Right renal pelvis (tissue), 4 donors: Measurements from ENCODE around the gene SLC2A2. TPM values are rescaled to one million over a fixed set of nuclear protein-coding genes. Genes with fewer than 3 reads are reported as not detected.
"Not testable (repeated sequence)": the region's sequence is repeated elsewhere in the genome, so short reads cannot be mapped to it uniquely, and the experiment has no call there.

Experiments
- DNase-seq, 4 donors: peaks; one replicate each; pipeline ENCODE4 v3.0.0-alpha.2; 2013; ENCODE audit warnings: low read depth in 4 of 4, low spot score in 3 of 4, missing footprints in 1 of 4
- polyA plus RNA-seq, 4 donors: library from polyadenylated mRNA; unstranded; fragments of 120-200 nt; gene quantifications; one replicate each; pipeline ENCODE4 v1.2.1, GENCODE V29; 2013; ENCODE audit not compliant: insufficient read length in 4 of 4

SLC2A2 gene
- polyA plus RNA-seq, 4 donors = 12.5 to 17.3 (median 14.6) TPM

- no peak for DNase-seq
Measured at GRCh38 chr3:170989100-170989648, 37.3 kb downstream of the SLC2A2 start.

GRCh38 chr3:170988378-170988777 lies 38.1 kb downstream of the SLC2A2 start:
- DNase-seq = no peak

- DNase-seq = no peak
Measured at GRCh38 chr3:170985304-170985703, 41.2 kb downstream of the SLC2A2 start.

- DNase-seq = no peak
Measured at GRCh38 chr3:170982733-170983132, 43.8 kb downstream of the SLC2A2 start.

- no peak for DNase-seq
Measured at GRCh38 chr3:170980399-170980798, 46.1 kb downstream of the SLC2A2 start.

- DNase-seq = no peak
Measured at GRCh38 chr3:170977949-170978745, 48.4 kb downstream of the SLC2A2 start.

- DNase-seq = no peak
Measured at GRCh38 chr3:170976190-170976519, 50.4 kb downstream of the SLC2A2 start.

GRCh38 chr3:170975283-170976189 lies 51.0 kb downstream of the SLC2A2 start:
- no peak for DNase-seq

GRCh38 chr3:170974872-170975271 lies 51.6 kb downstream of the SLC2A2 start:
- no peak for DNase-seq

- not testable (repeated sequence) for DNase-seq
Measured at GRCh38 chr3:170972917-170973316, 53.6 kb downstream of the SLC2A2 start.

GRCh38 chr3:170967126-170967525 lies 59.4 kb downstream of the SLC2A2 start:
- DNase-seq = no peak

- DNase-seq = no peak
Measured at GRCh38 chr3:170966495-170966894, 60.0 kb downstream of the SLC2A2 start.

- no peak for DNase-seq
Measured at GRCh38 chr3:170962411-170962810, 64.1 kb downstream of the SLC2A2 start.

- DNase-seq = peak; percentile 18 to 26 (median 20)
Measured at GRCh38 chr3:170961616-170962400, 64.7 kb downstream of the SLC2A2 start.

- DNase-seq = no peak
Measured at GRCh38 chr3:170959457-170959856, 67.1 kb downstream of the SLC2A2 start.

- DNase-seq = no peak
Measured at GRCh38 chr3:170956647-170957046, 69.9 kb downstream of the SLC2A2 start.

GRCh38 chr3:170953736-170954135 lies 72.8 kb downstream of the SLC2A2 start:
- no peak for DNase-seq

GRCh38 chr3:170953229-170953628 lies 73.3 kb downstream of the SLC2A2 start:
- no peak for DNase-seq

- DNase-seq = no peak
Measured at GRCh38 chr3:170949211-170949610, 77.3 kb downstream of the SLC2A2 start.

- no peak for DNase-seq
Measured at GRCh38 chr3:170947018-170947769, 79.3 kb downstream of the SLC2A2 start.
